Stimulated activated memory B cell treated with anti-CD40 and anti-IgM and Interleukin-4, amounts not matched to agents 10 μg/mL and 1 μg/mL and 100 μg/mL, for 72 hours (primary cell): ENCODE results near the gene PTPRK.

Source experiments
- ATAC-seq: fragments of 150-1000 bp; cut with Tn5 transposase; 2 replicates; pipeline ENCODE4 v1.10.0; 2021
- H3K27ac Mint-ChIP-seq: one replicate; pipeline ENCODE4 v1.8.0; 2022; ENCODE audit warnings: mild to moderate bottlenecking, mixed read lengths
- H3K27me3 Mint-ChIP-seq: one replicate; pipeline ENCODE4 v1.8.0; 2022; ENCODE audit warnings: mixed read lengths
- H3K36me3 Mint-ChIP-seq: one replicate; pipeline ENCODE4 v1.8.0; 2022; ENCODE audit warnings: mixed read lengths
- H3K4me1 Mint-ChIP-seq: one replicate; pipeline ENCODE4 v1.8.0; 2022; ENCODE audit warnings: mixed read lengths
- H3K4me3 Mint-ChIP-seq: one replicate; pipeline ENCODE4 v1.8.0; 2022; ENCODE audit warnings: mild to moderate bottlenecking, moderate library complexity, mixed read lengths
- H3K9me3 Mint-ChIP-seq: one replicate; pipeline ENCODE4 v1.8.0; 2022; ENCODE audit warnings: mixed read lengths

The PTPRK gene

GRCh38 chr6:128124713-128125112, 395.7 kb downstream of the PTPRK start:
- Mint-ChIP-seq H3K36me3 (peaks cover 7% of the 10 kb centered on the region), H3K9me3 (no peaks in the 10 kb centered on the region), H3K4me3 (no peak overlapping the region), H3K4me1 (peaks cover 7% of the 10 kb centered on the region), H3K27ac (no peak overlapping the region), H3K27me3 (no peaks in the 10 kb centered on the region)
- ATAC-seq: no peak

GRCh38 chr6:128121610-128122009, 398.8 kb downstream of the PTPRK start:
- Mint-ChIP-seq H3K4me1 (peaks cover 7% of the 10 kb centered on the region), H3K36me3 (peaks cover 6% of the 10 kb centered on the region), H3K27me3 (no peaks in the 10 kb centered on the region), H3K9me3 (no peaks in the 10 kb centered on the region), H3K4me3 (no peak overlapping the region), H3K27ac (no peak overlapping the region)
- ATAC-seq: no peak

GRCh38 chr6:128121190-128121589, 399.2 kb downstream of the PTPRK start:
- ATAC-seq: no peak
- Mint-ChIP-seq H3K9me3 (no peaks in the 10 kb centered on the region), H3K4me1 (peaks cover 7% of the 10 kb centered on the region), H3K27ac (no peak overlapping the region), H3K36me3 (peaks cover 2% of the 10 kb centered on the region), H3K4me3 (no peak overlapping the region), H3K27me3 (no peaks in the 10 kb centered on the region)

- no peaks in the 10 kb centered on the region for H3K4me1 Mint-ChIP-seq
- H3K27ac Mint-ChIP-seq: no peak overlapping the region
- no peak overlapping the region for H3K4me3 Mint-ChIP-seq
- no peaks in the 10 kb centered on the region for H3K27me3 Mint-ChIP-seq
- no peak for ATAC-seq
- H3K9me3 Mint-ChIP-seq: no peaks in the 10 kb centered on the region
- peaks cover 5% of the 10 kb centered on the region for H3K36me3 Mint-ChIP-seq
These were observed 402.0 kb downstream of the PTPRK start for GRCh38 chr6:128118401-128118800.

GRCh38 chr6:128117916-128118315, 402.5 kb downstream of the PTPRK start:
- ATAC-seq: no peak
- Mint-ChIP-seq H3K4me3 (no peak overlapping the region), H3K36me3 (peaks cover 5% of the 10 kb centered on the region), H3K27ac (no peak overlapping the region), H3K9me3 (no peaks in the 10 kb centered on the region), H3K4me1 (no peaks in the 10 kb centered on the region), H3K27me3 (no peaks in the 10 kb centered on the region)

GRCh38 chr6:128114164-128114563, 406.2 kb downstream of the PTPRK start:
- Mint-ChIP-seq H3K27me3 (no peaks in the 10 kb centered on the region), H3K36me3 (peaks cover 5% of the 10 kb centered on the region), H3K9me3 (no peaks in the 10 kb centered on the region), H3K4me1 (peaks cover 5% of the 10 kb centered on the region), H3K4me3 (no peak overlapping the region), H3K27ac (no peak overlapping the region)
- no peak for ATAC-seq

GRCh38 chr6:128112494-128112893, 407.9 kb downstream of the PTPRK start:
- Mint-ChIP-seq H3K4me1 (peaks cover 5% of the 10 kb centered on the region), H3K36me3 (peaks cover 5% of the 10 kb centered on the region), H3K27ac (peak overlapping the region; percentile 2), H3K4me3 (peak overlapping the region; percentile 22), H3K9me3 (no peaks in the 10 kb centered on the region), H3K27me3 (no peaks in the 10 kb centered on the region)
- ATAC-seq: no peak

GRCh38 chr6:128111096-128111495, 409.3 kb downstream of the PTPRK start:
- H3K4me3 Mint-ChIP-seq: no peak overlapping the region
- no peaks in the 10 kb centered on the region for H3K27me3 Mint-ChIP-seq
- H3K9me3 Mint-ChIP-seq: no peaks in the 10 kb centered on the region
- no peak overlapping the region for H3K27ac Mint-ChIP-seq
- H3K36me3 Mint-ChIP-seq: peaks cover 5% of the 10 kb centered on the region
- no peak for ATAC-seq
- H3K4me1 Mint-ChIP-seq: peaks cover 5% of the 10 kb centered on the region

GRCh38 chr6:128107682-128108081, 412.7 kb downstream of the PTPRK start:
- Mint-ChIP-seq H3K4me3 (no peak overlapping the region), H3K27ac (no peak overlapping the region), H3K36me3 (no peaks in the 10 kb centered on the region), H3K9me3 (no peaks in the 10 kb centered on the region), H3K4me1 (peaks cover 12% of the 10 kb centered on the region), H3K27me3 (no peaks in the 10 kb centered on the region)
- no peak for ATAC-seq

GRCh38 chr6:128099571-128100197, 420.7 kb downstream of the PTPRK start:
- Mint-ChIP-seq H3K4me3 (no peak overlapping the region), H3K27me3 (no peaks in the 10 kb centered on the region), H3K27ac (no peak overlapping the region), H3K9me3 (no peaks in the 10 kb centered on the region), H3K36me3 (no peaks in the 10 kb centered on the region), H3K4me1 (peaks cover 6% of the 10 kb centered on the region)
- ATAC-seq: no peak

GRCh38 chr6:128098000-128098581, 422.3 kb downstream of the PTPRK start:
- Mint-ChIP-seq H3K27me3 (no peaks in the 10 kb centered on the region), H3K36me3 (no peaks in the 10 kb centered on the region), H3K4me1 (no peaks in the 10 kb centered on the region), H3K4me3 (no peak overlapping the region), H3K9me3 (no peaks in the 10 kb centered on the region), H3K27ac (no peak overlapping the region)
- no peak for ATAC-seq

GRCh38 chr6:128097009-128097408, 423.4 kb downstream of the PTPRK start:
- no peaks in the 10 kb centered on the region for H3K4me1 Mint-ChIP-seq

GRCh38 chr6:128095362-128095761, 425.0 kb downstream of the PTPRK start:
- H3K36me3 Mint-ChIP-seq: no peaks in the 10 kb centered on the region
- ATAC-seq: no peak
- no peaks in the 10 kb centered on the region for H3K9me3 Mint-ChIP-seq
- no peaks in the 10 kb centered on the region for H3K27me3 Mint-ChIP-seq
- H3K4me1 Mint-ChIP-seq: no peaks in the 10 kb centered on the region
- H3K27ac Mint-ChIP-seq: no peak overlapping the region
- H3K4me3 Mint-ChIP-seq: no peak overlapping the region

More at GRCh38 chr6:128097009-128097408, 423.4 kb downstream of the PTPRK start:
- Mint-ChIP-seq H3K4me3 (no peak overlapping the region), H3K9me3 (no peaks in the 10 kb centered on the region), H3K27ac (no peak overlapping the region), H3K27me3 (no peaks in the 10 kb centered on the region), H3K36me3 (no peaks in the 10 kb centered on the region)
- ATAC-seq: no peak

- Mint-ChIP-seq H3K36me3 (peaks cover 9% of the 10 kb centered on the region), H3K27ac (no peak overlapping the region), H3K9me3 (no peaks in the 10 kb centered on the region), H3K27me3 (no peaks in the 10 kb centered on the region), H3K4me3 (no peak overlapping the region), H3K4me1 (no peaks in the 10 kb centered on the region)
- no peak for ATAC-seq
These were observed 441.4 kb downstream of the PTPRK start for GRCh38 chr6:128079021-128079420.

- Mint-ChIP-seq H3K4me3 (no peak overlapping the region), H3K27me3 (no peaks in the 10 kb centered on the region), H3K9me3 (no peaks in the 10 kb centered on the region)
These were observed 442.1 kb downstream of the PTPRK start for GRCh38 chr6:128078276-128078675.

GRCh38 chr6:128076843-128077242, 443.6 kb downstream of the PTPRK start:
- peaks cover 13% of the 10 kb centered on the region for H3K36me3 Mint-ChIP-seq
- no peak overlapping the region for H3K27ac Mint-ChIP-seq
- H3K27me3 Mint-ChIP-seq: no peaks in the 10 kb centered on the region
- no peaks in the 10 kb centered on the region for H3K9me3 Mint-ChIP-seq
- H3K4me1 Mint-ChIP-seq: no peaks in the 10 kb centered on the region
- no peak overlapping the region for H3K4me3 Mint-ChIP-seq
- ATAC-seq: no peak

More at GRCh38 chr6:128078276-128078675, 442.1 kb downstream of the PTPRK start:
- H3K4me1 Mint-ChIP-seq: no peaks in the 10 kb centered on the region
- peaks cover 9% of the 10 kb centered on the region for H3K36me3 Mint-ChIP-seq
- ATAC-seq: no peak
- no peak overlapping the region for H3K27ac Mint-ChIP-seq
